HepG2 (cell line): ENCODE measurements around the gene MGMT. TPM values are rescaled to one million over a fixed set of nuclear protein-coding genes. Genes with fewer than 3 reads are reported as not detected.

Experiments used
- ATAC-seq: fragments of 200-7000 bp; cut with Tn5 transposase; 3 replicates; pipeline ENCODE4 v1.9.1; 2020; ENCODE audit warnings: mild to moderate bottlenecking, moderate library complexity
- BruUV-seq: library from RNA; stranded (reverse); fragments of 400-500 nt; replicated peaks from 2 replicates; lab custom pipeline; 2021; lab: Mats Ljungman, UMichigan
- CTCF ChIA-PET: fragments of 300-600 bp; formaldehyde crosslinking; extraction: SDS; loops from one replicate; lab custom pipeline; 2021; ENCODE audit warnings: low total read pairs, inconsistent platforms, low intra/inter-chr PET ratio; lab: Yijun Ruan, JAX
- POLR2A ChIA-PET: fragments of 350-600 bp; sonication (Branson Sonifier 250); formaldehyde crosslinking; loops from one replicate; lab custom pipeline; 2020; ENCODE audit warnings: antibody characterized with exemption, inconsistent platforms; lab: Yijun Ruan, JAX
- DNase-seq: peaks from one replicate; pipeline ENCODE4 v3.0.0-alpha.2; 2015; ENCODE audit warnings: low spot score
- FAIRE-seq: peaks from 3 replicates; lab custom pipeline; 2011; peaks lifted over from hg19 to GRCh38; lab: Jason Lieb, UNC
- H2AFZ ChIP-seq: one replicate; pipeline ENCODE4 v1.6.1; 2011; ENCODE audit warnings: low read length, inconsistent platforms
- H3K27ac ChIP-seq: fragments of 300-600 bp; 3 replicates; pipeline ENCODE4 v1.8.0; 2011; ENCODE audit warnings: mixed run types, mild to moderate bottlenecking, mixed read lengths, low read length, inconsistent platforms; ENCODE audit not compliant: insufficient read depth; ENCODE audit errors: extremely low read length
- H3K27me3 ChIP-seq, 2 experiments: fragments of 200-600 bp in 1 of 2; 2 replicates in 1 of 2; 3 replicates in 1 of 2; pipeline versions ENCODE4 v1.6.0 to v1.8.0; 2011; ENCODE audit warnings: low read length in 2 of 2, mild to moderate bottlenecking in 2 of 2, moderate library complexity in 2 of 2, inconsistent platforms in 1 of 2; ENCODE audit not compliant: insufficient read depth in 2 of 2, control insufficient read depth in 1 of 2
- H3K36me3 ChIP-seq, 2 experiments: fragments of 200-600 bp in 1 of 2; replicated peaks in 1 of 2; 2 replicates in 1 of 2; 3 replicates in 1 of 2; pipeline versions ENCODE4 v1.5.1 to v1.8.0; 2011; ENCODE audit warnings: low read length in 2 of 2, inconsistent platforms in 1 of 2; ENCODE audit not compliant: insufficient read depth in 2 of 2, control insufficient read depth in 1 of 2
- H3K4me1 ChIP-seq: 2 replicates; pipeline ENCODE4 v1.5.1; 2012; ENCODE audit warnings: low read length, inconsistent platforms; ENCODE audit not compliant: insufficient read depth
- H3K4me2 ChIP-seq: 2 replicates; pipeline ENCODE4 v1.6.0; 2011; ENCODE audit warnings: low read depth, low read length, inconsistent platforms
- H3K4me3 ChIP-seq, 3 experiments: fragments of 200-600 bp in 1 of 3; sonication (generic), shearing (Covaris generic) in 1 of 3; replicated peaks in 1 of 3; 2 replicates each; pipeline ENCODE4 v1.5.1; 2011 to 2016; ENCODE audit warnings: low read length in 3 of 3, inconsistent platforms in 2 of 3, low read depth in 2 of 3, mild to moderate bottlenecking in 2 of 3, control low read depth in 1 of 3, mixed read lengths in 1 of 3; ENCODE audit not compliant: insufficient read depth in 1 of 3
- H3K79me2 ChIP-seq: one replicate; pipeline ENCODE4 v1.6.1; 2011; ENCODE audit warnings: low read length, inconsistent platforms; ENCODE audit not compliant: insufficient read depth
- H3K9ac ChIP-seq: 2 replicates; pipeline ENCODE4 v1.6.0; 2011; ENCODE audit warnings: mild to moderate bottlenecking, low read depth, low read length, inconsistent platforms; ENCODE audit not compliant: insufficient read depth
- H3K9me3 ChIP-seq: 2 replicates; pipeline ENCODE4 v1.5.1; 2012; ENCODE audit warnings: mild to moderate bottlenecking, low read length
- H4K20me1 ChIP-seq: 2 replicates; pipeline ENCODE4 v1.6.0; 2011; ENCODE audit warnings: inconsistent platforms, mild to moderate bottlenecking, low read length, moderate library complexity; ENCODE audit not compliant: insufficient read depth
- AHR ChIP-seq: IDR thresholded peaks from 2 replicates; pipeline ENCODE4 v1.6.1; 2018; ENCODE audit warnings: missing genetic modification reagents, missing compliant biosample characterization
- GABPB1 ChIP-seq: IDR thresholded peaks from 2 replicates; pipeline ENCODE4 v1.6.1; 2016; ENCODE audit warnings: mild to moderate bottlenecking, missing genetic modification reagents, moderate library complexity, missing compliant biosample characterization
- GTF3A ChIP-seq: sonication (generic); formaldehyde crosslinking; conservative IDR thresholded peaks from 2 replicates; pipeline ENCODE4 v1.4.0; 2020; ENCODE audit warnings: mild to moderate bottlenecking, missing genetic modification reagents
- HDAC2 ChIP-seq: sonication (generic); formaldehyde crosslinking; IDR thresholded peaks from 2 replicates; pipeline ENCODE4 v1.4.0; 2020; ENCODE audit warnings: missing genetic modification reagents
- KLF16 ChIP-seq, 2 experiments: sonication (generic) in 1 of 2; formaldehyde crosslinking in 1 of 2; IDR thresholded peaks; 2 replicates each; pipeline versions ENCODE4 v1.6.1 to v1.8.0; 2016 to 2023; ENCODE audit warnings: missing genetic modification reagents in 2 of 2, missing compliant biosample characterization in 1 of 2
- MIER3 ChIP-seq: IDR thresholded peaks from 2 replicates; pipeline ENCODE4 v1.6.1; 2016; ENCODE audit warnings: missing compliant biosample characterization, borderline replicate concordance
- MLX ChIP-seq: IDR thresholded peaks from 2 replicates; pipeline ENCODE4 v1.6.1; 2016
- MTERF4 ChIP-seq: sonication (generic); formaldehyde crosslinking; IDR thresholded peaks from 2 replicates; pipeline ENCODE4 v1.8.0; 2023; ENCODE audit warnings: mild to moderate bottlenecking, missing genetic modification reagents
- PBX3 ChIP-seq: sonication (generic); formaldehyde crosslinking; IDR thresholded peaks from 2 replicates; pipeline ENCODE4 v1.8.1; 2023; ENCODE audit warnings: missing genetic modification reagents, inconsistent platforms, borderline replicate concordance
- RNF2 ChIP-seq: fragments of 450-650 bp; conservative IDR thresholded peaks from 2 replicates; pipeline ENCODE4 v1.6.1; 2016; ENCODE audit warnings: low read depth
- TBX2 ChIP-seq: sonication (generic); formaldehyde crosslinking; IDR thresholded peaks from 2 replicates; pipeline ENCODE4 v1.5.0; 2020; ENCODE audit warnings: missing genetic modification reagents, mild to moderate bottlenecking, borderline replicate concordance
- TFE3 ChIP-seq: IDR thresholded peaks from 2 replicates; pipeline ENCODE4 v1.6.1; 2016
- ZFP36L1 ChIP-seq: sonication (generic); formaldehyde crosslinking; IDR thresholded peaks from 2 replicates; pipeline ENCODE4 v1.8.0; 2022; ENCODE audit warnings: mild to moderate bottlenecking, missing genetic modification reagents, moderate library complexity
- ZNF382 ChIP-seq: sonication (generic); formaldehyde crosslinking; IDR thresholded peaks from 2 replicates; pipeline ENCODE4 v1.5.0; 2020; ENCODE audit warnings: missing genetic modification reagents, mild to moderate bottlenecking, borderline replicate concordance
- ZNF607 ChIP-seq: sonication (generic); formaldehyde crosslinking; IDR thresholded peaks from 2 replicates; pipeline ENCODE4 v1.5.1; 2020; ENCODE audit warnings: missing genetic modification reagents, mild to moderate bottlenecking, borderline replicate concordance
- ZNF639 ChIP-seq: conservative IDR thresholded peaks from 2 replicates; pipeline ENCODE4 v1.6.1; 2018; ENCODE audit warnings: missing genetic modification reagents
- ZNF709 ChIP-seq: sonication (generic); formaldehyde crosslinking; IDR thresholded peaks from 2 replicates; pipeline ENCODE4 v1.5.0; 2020; ENCODE audit warnings: mild to moderate bottlenecking, missing genetic modification reagents
- ZNF800 ChIP-seq: sonication (generic); formaldehyde crosslinking; IDR thresholded peaks from 2 replicates; pipeline ENCODE4 v1.4.0; 2020; ENCODE audit warnings: missing genetic modification reagents
- WGBS: methylation state at CpG from one replicate; pipeline ENCODE4 v1.1.6; 2017; ENCODE audit warnings: low lambda C conversion rate; 5-methylcytosine and 5-hydroxymethylcytosine counted together
- in situ Hi-C: cut with HindIII; loops from 2 replicates; pipeline ENCODE4 v1.10.0; 2017; ENCODE audit warnings: low pct_unique_long_range_greater_than_20kb; ENCODE audit not compliant: extremely low pct_ligation_motif_present
- intact Hi-C: fragments of 100-400 bp; cut with micrococcal nuclease; formaldehyde crosslinking; loops from one replicate; pipeline ENCODE4 v1.10.0; 2022; ENCODE audit not compliant: unreplicated experiment
- polyA plus RNA-seq, 8 experiments: library from polyadenylated mRNA; depleted of rRNA in 3 of 8; stranded (reverse) in 7 of 8; unstranded in 1 of 8; fragments of >200 nt; fragmentation: Illumina TruSeq in 4 of 8; extraction: Trizol in 4 of 8; gene quantifications; 2 replicates each; pipeline versions ENCODE4 v1.2.1 to v1.2.3, GENCODE V29; 2011 to 2016; ENCODE audit warnings: low read depth in 4 of 8, missing spikeins in 1 of 8, mixed read lengths in 1 of 8; ENCODE audit not compliant: insufficient read depth in 1 of 8
- total RNA-seq, 5 experiments: library from RNA; depleted of rRNA; stranded (reverse); fragments of >200 nt; fragmentation: Illumina TruSeq; extraction: Trizol; gene quantifications; 2 replicates each; pipeline ENCODE4 v1.2.3, GENCODE V29; 2016; ENCODE audit warnings: low read depth in 1 of 5

The MGMT gene
- total and polyA plus RNA-seq, 2 of the 13 experiments (the other 11 are each of a cell fraction or from before 2014, with no cell fraction given), result 12.0 to 19.5 TPM

GRCh38 chr10:129438024-129438423 lies 29.0 kb upstream of the MGMT start:
- in situ Hi-C loops (no loop called here), intact Hi-C loops (no loop called here)
- H3K9ac ChIP-seq, result no peak overlapping the region
- no peaks in the 10 kb centered on the region for H3K9me3 ChIP-seq
- no peaks in the 10 kb centered on the region for H3K79me2 ChIP-seq
- no peak overlapping the region for H3K4me3 ChIP-seq
- no peak overlapping the region for H3K4me2 ChIP-seq
- WGBS, result 51% methylated on average over 8 of the region's 8 CpGs
- ChIA-PET CTCF (no interaction called here), POLR2A (no interaction called here)
- H2AFZ ChIP-seq, result no peak overlapping the region
- no peak for DNase-seq
- no peaks in the 10 kb centered on the region for H4K20me1 ChIP-seq
- no peak overlapping the region for H3K27ac ChIP-seq
- FAIRE-seq, result no peak
- H3K27me3 ChIP-seq, result peaks cover 0 to 7% of the 10 kb centered on the region in 2 experiments; a peak in 1 of 5 replicates
- ATAC-seq, result no peak
- 0 out of 2 replicates have a peak, but pooled peaks cover 11% of the 10 kb centered on the region for H3K4me1 ChIP-seq
- no peaks in the 10 kb centered on the region for H3K36me3 ChIP-seq
- BruUV-seq, result no TSS peak
- TF ChIP-seq PBX3 (CRISPR knock-in tag) (no peak), MIER3 (CRISPR knock-in tag) (no peak), MTERF4 (no peak), ZNF382 (no peak), HDAC2 (no peak), TFE3 (CRISPR knock-in tag) (no peak), ZNF607 (CRISPR knock-in tag) (no peak), KLF16 (CRISPR knock-in tag; IDR thresholded peaks at IDR 0.05) (no peak), RNF2 (no peak), GABPB1 (CRISPR knock-in tag) (no peak), ZFP36L1 (CRISPR knock-in tag) (no peak), ZNF800 (CRISPR knock-in tag) (no peak), TBX2 (CRISPR knock-in tag) (no peak), ZNF709 (no peak), ZNF639 (CRISPR knock-in tag) (no peak), MLX (CRISPR knock-in tag) (no peak), GTF3A (no peak), AHR (CRISPR knock-in tag) (no peak)
